ENCODE results near the gene ITGA3. TPM values are rescaled to one million over a fixed set of nuclear protein-coding genes. Genes with fewer than 3 reads are reported as not detected.

ITGA3 gene
- total RNA-seq, 1 experiment from 2014 or later: 392 TPM

DNA sequence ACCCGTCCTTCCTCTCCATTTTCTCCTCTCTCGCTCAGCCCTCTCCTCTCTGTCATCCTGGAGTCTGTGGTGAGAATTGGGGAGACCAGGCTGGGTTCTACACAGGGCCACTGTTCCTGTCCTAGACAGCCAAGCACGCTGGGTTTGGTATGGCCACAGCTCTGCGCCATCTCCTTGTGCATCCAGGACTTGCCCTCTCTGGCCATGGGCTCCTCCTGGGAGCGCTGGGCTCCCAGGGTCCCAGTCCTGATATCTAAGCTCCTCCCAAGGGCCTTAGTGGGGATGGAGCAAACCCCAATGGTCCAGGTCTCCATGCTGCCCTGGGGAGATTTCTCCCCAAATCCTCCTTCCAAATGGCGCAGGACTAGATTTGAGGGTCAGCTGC is 27.2 kb upstream of the ITGA3 start:
- Histone ChIP-seq H3K27me3 (ENCODE audit: insufficient read depth, low read length) (no peaks in the 10 kb centered on the region), H3K27ac (ENCODE audit: low read depth, low read length) (peak overlapping the region; percentile 93), H3K79me2 (ENCODE audit: insufficient read depth, low read length) (no peaks in the 10 kb centered on the region), H3K9ac (ENCODE audit: low read length) (peak overlapping the region; percentile 54), H3K9me2 (ENCODE audit: insufficient read depth) (no peaks in the 10 kb centered on the region), H3K4me1 (ENCODE audit: control insufficient read depth in 1 of 2, insufficient read depth in 2 of 2, low read length in 2 of 2) (peaks cover 28 to 47% of the 10 kb centered on the region in 2 experiments), H3K9me3 (ENCODE audit: control insufficient read depth in 1 of 2, insufficient read depth in 1 of 2, low read depth in 1 of 2, low read length in 2 of 2) (peaks cover 0 to 13% of the 10 kb centered on the region in 2 experiments; a peak in 2 of 4 replicates), H3K4me3 (replicated peaks in 1 of 2; ENCODE audit: low read depth in 1 of 2, low read length in 2 of 2) (peak overlapping the region; percentile 52 to 55), H3K4me2 (ENCODE audit: low read length) (peak overlapping the region; percentile 84), H2AFZ (ENCODE audit: low read depth, low read length, poor library complexity, severe bottlenecking) (no peak overlapping the region), H3K36me3 (ENCODE audit: control insufficient read depth in 1 of 2, insufficient read depth in 2 of 2, low read length in 2 of 2) (no peaks in the 10 kb centered on the region), H4K20me1 (ENCODE audit: insufficient read depth) (no peaks in the 10 kb centered on the region)
- ChIA-PET CTCF (interaction anchor here (1.2 to 4.2 kb wide), 6 partner anchors 27 to 66 kb away, joined by 4 to 42 read pairs (median 15); partner anchors contain the start of genes ITGA3 and PDK2), RAD21 (ENCODE audit: low non-redundant PET in 1 of 2, low total read pairs in 2 of 2, uncharacterized antibody in 2 of 2, unreplicated experiment in 2 of 2) (interaction anchor here (0.8 to 2.5 kb wide), 6 partner anchors 27 to 49 kb away, joined by 3 to 12 read pairs (median 5); partner anchors contain the start of gene ITGA3 (in 2 of the 2)), POLR2A (interaction anchor here (1.4 to 7.2 kb wide), 3 partner anchors 26 to 66 kb away, joined by 5 to 99 read pairs (median 65); partner anchors contain the start of genes ITGA3 and PDK2)
- DNase-seq (ENCODE audit: low read depth, low spot score) (no peak), ATAC-seq (peak; percentile 7; the same call in 1 of the 2 replicates)
- no peak for TF ChIP-seq EZH2phosphoT487 (IDR thresholded peaks at IDR 0.05; ENCODE audit: borderline replicate concordance)
- TF ChIP-seq, protein P1, sequence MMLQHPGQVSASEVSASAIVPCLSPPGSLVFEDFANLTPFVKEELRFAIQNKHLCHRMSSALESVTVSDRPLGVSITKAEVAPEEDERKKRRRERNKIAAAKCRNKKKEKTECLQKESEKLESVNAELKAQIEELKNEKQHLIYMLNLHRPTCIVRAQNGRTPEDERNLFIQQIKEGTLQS (IDR thresholded peaks at IDR 0.05): no peak
- no peak for TF ChIP-seq RAD21 (IDR thresholded peaks at IDR 0.05; ENCODE audit: low read depth)
- TF ChIP-seq FOSL1 (IDR thresholded peaks at IDR 0.05; ENCODE audit: low read depth): no peak
- no peak for TF ChIP-seq EZH2 (IDR thresholded peaks at IDR 0.05)
- TF ChIP-seq ZNF274 (IDR thresholded peaks at IDR 0.05; ENCODE audit: low read depth, low read length): no peak
- no peak for TF ChIP-seq EGR1 (IDR thresholded peaks at IDR 0.05; ENCODE audit: low read depth)
- no peak for TF ChIP-seq SRF (IDR thresholded peaks at IDR 0.05; ENCODE audit: low read depth)
- TF ChIP-seq ZFX (IDR thresholded peaks at IDR 0.05): no peak
- no peak for TF ChIP-seq ZBTB33 (IDR thresholded peaks at IDR 0.05; ENCODE audit: extremely low read depth, insufficient replicate concordance, low read length)
- TF ChIP-seq TCF7L2 (IDR thresholded peaks at IDR 0.05; ENCODE audit: borderline replicate concordance, extremely low read depth, insufficient read depth, insufficient read length): no peak
- intact Hi-C loops (cut with micrococcal nuclease): no loop called here
- no TSS peak for BruUV-seq (replicated peaks)
